Activated CD8-positive, alpha-beta T cell treated with anti-CD3 and anti-CD28 coated beads for 36 hours (primary cell): ENCODE results near the gene CECR2. TPM values are rescaled to one million over a fixed set of nuclear protein-coding genes. Genes with fewer than 3 reads are reported as not detected.

Source experiments
- ATAC-seq: fragments of 200-7000 bp; cut with Tn5 transposase; one replicate; pipeline ENCODE4 v1.10.0; 2021; ENCODE audit warnings: mild to moderate bottlenecking, moderate library complexity
- CTCF ChIA-PET: fragments of 350-600 bp; sonication (Branson Sonifier 250); formaldehyde crosslinking; loops from one replicate; lab custom pipeline; 2021; ENCODE audit warnings: antibody characterized with exemption; lab: Charles Lee
- POLR2A ChIA-PET: fragments of 350-600 bp; sonication (Branson Sonifier 250); formaldehyde crosslinking; loops from one replicate; lab custom pipeline; 2021; ENCODE audit warnings: antibody characterized with exemption; lab: Charles Lee
- DNase-seq: peaks from one replicate; pipeline ENCODE4 v3.0.0-alpha.2; 2020
- H3K27ac Mint-ChIP-seq: one replicate; pipeline ENCODE4 v1.8.0; 2021; ENCODE audit warnings: mild to moderate bottlenecking, mixed read lengths
- H3K27me3 Mint-ChIP-seq: one replicate; pipeline ENCODE4 v1.8.0; 2021; ENCODE audit warnings: mixed read lengths
- H3K36me3 Mint-ChIP-seq: one replicate; pipeline ENCODE4 v1.8.0; 2021; ENCODE audit warnings: low read depth, mixed read lengths
- H3K4me1 Mint-ChIP-seq: one replicate; pipeline ENCODE4 v1.8.0; 2021; ENCODE audit warnings: low read depth, mixed read lengths
- H3K4me3 Mint-ChIP-seq: one replicate; pipeline ENCODE4 v1.8.0; 2021; ENCODE audit warnings: mild to moderate bottlenecking, moderate library complexity, mixed read lengths
- H3K9me3 Mint-ChIP-seq: one replicate; pipeline ENCODE4 v1.8.0; 2021; ENCODE audit warnings: mixed read lengths
- intact Hi-C: fragments of 100-400 bp; cut with micrococcal nuclease; formaldehyde crosslinking; loops from one replicate; pipeline ENCODE4 v1.10.0; 2022
- total RNA-seq, 2 experiments: library from RNA; stranded (reverse); gene quantifications; one replicate each; pipeline ENCODE4 v1.2.3, GENCODE V29; 2021
- TF ChIP-seq, protein P1 (sequence below): fragments of 200-600 bp; IDR thresholded peaks from one replicate; pipeline ENCODE4 v1.8.0; 2022; ENCODE audit warnings: antibody characterized with exemption, mild to moderate bottlenecking

CECR2 gene
- total RNA-seq, 2 experiments from 2014 or later, result 0.11 to 0.16 TPM

GRCh38 chr22:17370026-17370765 lies 936 bp downstream of the CECR2 start:
- CTCF ChIA-PET, result interaction anchor here (1.3 to 1.9 kb wide), 3 partner anchors 131 to 199 kb away, joined by 3 to 6 read pairs (median 3); no protein-coding TSS in a partner anchor
- peak overlapping the region; percentile 42 for H3K4me3 Mint-ChIP-seq
- TF ChIP-seq, protein P1, sequence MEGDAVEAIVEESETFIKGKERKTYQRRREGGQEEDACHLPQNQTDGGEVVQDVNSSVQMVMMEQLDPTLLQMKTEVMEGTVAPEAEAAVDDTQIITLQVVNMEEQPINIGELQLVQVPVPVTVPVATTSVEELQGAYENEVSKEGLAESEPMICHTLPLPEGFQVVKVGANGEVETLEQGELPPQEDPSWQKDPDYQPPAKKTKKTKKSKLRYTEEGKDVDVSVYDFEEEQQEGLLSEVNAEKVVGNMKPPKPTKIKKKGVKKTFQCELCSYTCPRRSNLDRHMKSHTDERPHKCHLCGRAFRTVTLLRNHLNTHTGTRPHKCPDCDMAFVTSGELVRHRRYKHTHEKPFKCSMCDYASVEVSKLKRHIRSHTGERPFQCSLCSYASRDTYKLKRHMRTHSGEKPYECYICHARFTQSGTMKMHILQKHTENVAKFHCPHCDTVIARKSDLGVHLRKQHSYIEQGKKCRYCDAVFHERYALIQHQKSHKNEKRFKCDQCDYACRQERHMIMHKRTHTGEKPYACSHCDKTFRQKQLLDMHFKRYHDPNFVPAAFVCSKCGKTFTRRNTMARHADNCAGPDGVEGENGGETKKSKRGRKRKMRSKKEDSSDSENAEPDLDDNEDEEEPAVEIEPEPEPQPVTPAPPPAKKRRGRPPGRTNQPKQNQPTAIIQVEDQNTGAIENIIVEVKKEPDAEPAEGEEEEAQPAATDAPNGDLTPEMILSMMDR, result no peak
- H3K36me3 Mint-ChIP-seq, result no peaks in the 10 kb centered on the region
- no peak overlapping the region for H3K27ac Mint-ChIP-seq
- H3K4me1 Mint-ChIP-seq, result peaks cover 19% of the 10 kb centered on the region
- DNase-seq (no peak), ATAC-seq (no peak)
- POLR2A ChIA-PET, result interaction anchor here (0.8 kb wide), 1 partner anchor 152 kb away, joined by 3 read pairs; no protein-coding TSS in a partner anchor
- peaks cover 57% of the 10 kb centered on the region for H3K27me3 Mint-ChIP-seq
- intact Hi-C loops, result no loop called here
- no peaks in the 10 kb centered on the region for H3K9me3 Mint-ChIP-seq

DNA sequence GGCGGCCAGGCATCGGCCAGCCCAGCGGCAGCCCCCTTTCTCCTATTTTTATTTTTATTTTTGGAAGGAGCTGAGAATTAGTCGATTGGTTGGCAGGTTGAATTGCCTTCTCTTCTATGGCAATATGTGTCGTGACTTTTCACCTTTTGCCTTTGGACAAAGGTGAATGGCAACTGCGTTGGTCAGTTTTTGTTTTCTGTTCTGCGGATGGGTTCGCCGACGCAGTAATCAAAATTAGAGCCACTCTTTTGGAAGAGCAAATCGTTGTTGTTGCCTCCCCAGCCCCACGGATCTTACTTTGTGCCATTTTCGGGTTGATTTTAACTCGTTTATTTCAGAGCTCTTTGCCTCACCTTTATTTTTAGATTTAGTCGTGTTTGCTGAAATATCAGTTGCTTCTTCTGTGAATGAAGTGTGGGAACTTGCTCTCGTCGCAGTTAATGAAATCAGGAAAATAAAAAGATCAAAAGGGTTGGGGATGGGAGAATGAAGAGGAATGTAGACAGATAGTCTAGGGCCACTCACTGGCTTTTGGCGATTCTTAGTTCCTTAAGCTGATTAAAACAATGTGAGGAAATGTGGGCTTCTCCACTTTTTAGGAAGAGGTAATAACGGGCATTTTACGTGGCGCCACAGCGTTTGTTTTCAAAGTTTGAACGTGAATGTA lies 1.6 kb downstream of the CECR2 start:
- no peaks in the 10 kb centered on the region for H3K36me3 Mint-ChIP-seq
- DNase-seq (no peak), ATAC-seq (no peak)
- ChIA-PET POLR2A (interaction anchor here (0.8 kb wide), 2 partner anchors 94 to 153 kb away, joined by 3 read pairs; no protein-coding TSS in a partner anchor), CTCF (interaction anchor here (1.3 kb wide), 1 partner anchor 199 kb away, joined by 3 read pairs; no protein-coding TSS in a partner anchor)
- no peak overlapping the region for H3K27ac Mint-ChIP-seq
- intact Hi-C loops, result no loop called here
- peaks cover 56% of the 10 kb centered on the region for H3K27me3 Mint-ChIP-seq
- peaks cover 19% of the 10 kb centered on the region for H3K4me1 Mint-ChIP-seq
- peak overlapping the region; percentile 42 for H3K4me3 Mint-ChIP-seq
- TF ChIP-seq, protein P1, result no peak
- H3K9me3 Mint-ChIP-seq, result no peaks in the 10 kb centered on the region

- ATAC-seq, result no peak
- Mint-ChIP-seq H3K27ac (no peak overlapping the region), H3K9me3 (no peaks in the 10 kb centered on the region), H3K36me3 (no peaks in the 10 kb centered on the region), H3K4me1 (peaks cover 19% of the 10 kb centered on the region), H3K4me3 (no peak overlapping the region), H3K27me3 (peaks cover 52% of the 10 kb centered on the region)
- TF ChIP-seq, protein P1, result no peak
- ChIA-PET CTCF (interaction anchor here (1.3 kb wide), 1 partner anchor 200 kb away, joined by 3 read pairs; no protein-coding TSS in a partner anchor), POLR2A (interaction anchor here (0.8 kb wide), 2 partner anchors 93 to 153 kb away, joined by 3 read pairs; no protein-coding TSS in a partner anchor)
- intact Hi-C loops, result no loop called here
- no peak for DNase-seq
Observed at GRCh38 chr22:17371448-17371847, 2.2 kb downstream of the CECR2 start.

DNA sequence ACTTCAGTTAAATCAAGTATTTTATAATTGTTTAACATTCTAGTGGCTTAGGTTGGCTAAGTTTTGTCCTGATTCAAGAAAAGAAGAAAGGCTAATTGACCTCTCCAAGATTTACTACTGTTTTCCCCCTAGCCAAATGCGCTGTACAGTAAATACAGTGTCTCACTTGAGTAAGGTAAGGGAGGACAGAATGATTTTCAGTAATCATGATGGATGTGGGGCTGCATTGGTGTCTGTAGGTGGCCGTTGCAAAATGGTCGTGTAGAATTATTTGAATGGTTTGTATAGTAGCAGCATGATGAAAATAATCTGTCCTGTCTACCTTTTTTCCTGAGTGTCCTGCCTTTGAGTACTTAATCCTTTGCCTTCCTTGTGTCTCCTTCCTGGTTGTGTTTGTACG lies 4.6 kb downstream of the CECR2 start:
- Mint-ChIP-seq H3K36me3 (no peaks in the 10 kb centered on the region), H3K4me1 (peaks cover 7% of the 10 kb centered on the region), H3K4me3 (no peak overlapping the region), H3K9me3 (no peaks in the 10 kb centered on the region), H3K27me3 (peaks cover 33% of the 10 kb centered on the region), H3K27ac (no peak overlapping the region)
- DNase-seq (no peak), ATAC-seq (no peak)
- intact Hi-C loops, result no loop called here
- ChIA-PET POLR2A (no interaction called here), CTCF (no interaction called here)
- TF ChIP-seq, protein P1, result no peak
